Thyroid gland (tissue), 4 donors: ENCODE results near the gene SCFD2.

Experiments used
- POLR2A ChIP-seq, 2 donors: fragments of 450-650 bp; IDR thresholded peaks; one replicate each; pipeline ENCODE4 v1.6.1; 2017; ENCODE audit warnings: antibody characterized with exemption in 2 of 2, mild to moderate bottlenecking in 2 of 2, moderate library complexity in 1 of 2
- TF ChIP-seq, protein P1 (sequence below), 6 experiments: fragments of 200-600 bp in 3 of 6; fragments of 450-650 bp in 3 of 6; sonication (generic) in 3 of 6; IDR thresholded peaks; one replicate each; pipeline ENCODE4 v1.5.1; 2016 to 2019; ENCODE audit warnings: antibody characterized with exemption in 6 of 6, mild to moderate bottlenecking in 2 of 6, inconsistent platforms in 1 of 6, moderate library complexity in 1 of 6

GRCh38 chr4:53130896-53131561, 234.8 kb downstream of the SCFD2 start:
- TF ChIP-seq, protein P1, sequence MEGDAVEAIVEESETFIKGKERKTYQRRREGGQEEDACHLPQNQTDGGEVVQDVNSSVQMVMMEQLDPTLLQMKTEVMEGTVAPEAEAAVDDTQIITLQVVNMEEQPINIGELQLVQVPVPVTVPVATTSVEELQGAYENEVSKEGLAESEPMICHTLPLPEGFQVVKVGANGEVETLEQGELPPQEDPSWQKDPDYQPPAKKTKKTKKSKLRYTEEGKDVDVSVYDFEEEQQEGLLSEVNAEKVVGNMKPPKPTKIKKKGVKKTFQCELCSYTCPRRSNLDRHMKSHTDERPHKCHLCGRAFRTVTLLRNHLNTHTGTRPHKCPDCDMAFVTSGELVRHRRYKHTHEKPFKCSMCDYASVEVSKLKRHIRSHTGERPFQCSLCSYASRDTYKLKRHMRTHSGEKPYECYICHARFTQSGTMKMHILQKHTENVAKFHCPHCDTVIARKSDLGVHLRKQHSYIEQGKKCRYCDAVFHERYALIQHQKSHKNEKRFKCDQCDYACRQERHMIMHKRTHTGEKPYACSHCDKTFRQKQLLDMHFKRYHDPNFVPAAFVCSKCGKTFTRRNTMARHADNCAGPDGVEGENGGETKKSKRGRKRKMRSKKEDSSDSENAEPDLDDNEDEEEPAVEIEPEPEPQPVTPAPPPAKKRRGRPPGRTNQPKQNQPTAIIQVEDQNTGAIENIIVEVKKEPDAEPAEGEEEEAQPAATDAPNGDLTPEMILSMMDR (IDR thresholded peaks at IDR 0.05), result no peak
- TF ChIP-seq POLR2A (IDR thresholded peaks at IDR 0.05), result no peak
